ENCODE results near the gene ARHGAP22.

DNA sequence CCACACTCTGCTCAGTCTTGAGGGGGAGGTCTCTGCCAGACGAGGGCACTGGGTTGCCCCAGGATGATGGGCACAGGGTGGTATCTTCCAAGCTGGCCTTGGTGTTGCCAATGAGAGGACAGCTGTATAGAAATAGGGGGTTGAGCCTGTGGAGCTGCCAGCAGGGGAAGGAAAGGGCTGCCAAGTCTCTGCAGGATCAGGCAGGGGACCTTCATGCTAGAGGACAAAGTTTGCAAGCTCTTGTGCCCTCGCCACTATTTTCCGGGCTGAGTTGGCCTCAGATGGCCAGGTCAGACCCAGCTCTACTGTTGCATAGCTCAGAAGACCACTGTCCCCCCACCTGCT lies 68.7 kb downstream of the ARHGAP22 start:
- TF ChIP-seq, protein P1, sequence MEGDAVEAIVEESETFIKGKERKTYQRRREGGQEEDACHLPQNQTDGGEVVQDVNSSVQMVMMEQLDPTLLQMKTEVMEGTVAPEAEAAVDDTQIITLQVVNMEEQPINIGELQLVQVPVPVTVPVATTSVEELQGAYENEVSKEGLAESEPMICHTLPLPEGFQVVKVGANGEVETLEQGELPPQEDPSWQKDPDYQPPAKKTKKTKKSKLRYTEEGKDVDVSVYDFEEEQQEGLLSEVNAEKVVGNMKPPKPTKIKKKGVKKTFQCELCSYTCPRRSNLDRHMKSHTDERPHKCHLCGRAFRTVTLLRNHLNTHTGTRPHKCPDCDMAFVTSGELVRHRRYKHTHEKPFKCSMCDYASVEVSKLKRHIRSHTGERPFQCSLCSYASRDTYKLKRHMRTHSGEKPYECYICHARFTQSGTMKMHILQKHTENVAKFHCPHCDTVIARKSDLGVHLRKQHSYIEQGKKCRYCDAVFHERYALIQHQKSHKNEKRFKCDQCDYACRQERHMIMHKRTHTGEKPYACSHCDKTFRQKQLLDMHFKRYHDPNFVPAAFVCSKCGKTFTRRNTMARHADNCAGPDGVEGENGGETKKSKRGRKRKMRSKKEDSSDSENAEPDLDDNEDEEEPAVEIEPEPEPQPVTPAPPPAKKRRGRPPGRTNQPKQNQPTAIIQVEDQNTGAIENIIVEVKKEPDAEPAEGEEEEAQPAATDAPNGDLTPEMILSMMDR (IDR thresholded peaks at IDR 0.05), result no peak
- no peak for TF ChIP-seq POLR2A (IDR thresholded peaks at IDR 0.05)

All from upper lobe of left lung (tissue), 4 donors.